SK-N-SH (cell line): ENCODE results near the gene TTC7B. TPM values are rescaled to one million over a fixed set of nuclear protein-coding genes. Genes with fewer than 3 reads are reported as not detected.

Experiments
- CTCF ChIA-PET: fragments of 300-600, 350-600 bp; formaldehyde crosslinking; extraction: SDS; loops from one replicate; lab custom pipeline; 2021; lab: Yijun Ruan, JAX
- POLR2A ChIA-PET: fragments of 350-600 bp; sonication (Branson Sonifier 250); formaldehyde crosslinking; extraction: SDS; loops from one replicate; lab custom pipeline; 2020; ENCODE audit warnings: antibody characterized with exemption, inconsistent platforms; lab: Yijun Ruan, JAX
- DNase-seq: peaks from one replicate; pipeline ENCODE4 v3.0.0; 2012
- H2AFZ ChIP-seq: fragments of 200-600 bp; sonication (generic); 2 replicates; pipeline ENCODE4 v1.8.1; 2016; ENCODE audit warnings: antibody characterized with exemption, mild to moderate bottlenecking, low read depth
- H3F3A ChIP-seq: fragments of 200-600 bp; sonication (generic); replicated peaks from 2 replicates; pipeline ENCODE3; 2016; ENCODE audit warnings: antibody characterized with exemption, mild to moderate bottlenecking; ENCODE audit not compliant: insufficient read depth
- H3K27ac ChIP-seq, 2 experiments: fragments of 200-500 bp in 1 of 2; fragments of 200-600 bp in 1 of 2; sonication (Bioruptor generic) in 1 of 2; sonication (generic), shearing (Covaris generic) in 1 of 2; 2 replicates each; pipeline versions ENCODE4 v1.5.1 to v1.6.1; 2014 to 2016; ENCODE audit warnings: low read depth in 2 of 2, inconsistent platforms in 1 of 2, low read length in 1 of 2, mild to moderate bottlenecking in 1 of 2, mixed read lengths in 1 of 2
- H3K27me3 ChIP-seq: fragments of 200-600 bp; sonication (generic), shearing (Covaris generic); 2 replicates; pipeline ENCODE4 v1.6.1; 2016; ENCODE audit warnings: mixed run types; ENCODE audit not compliant: insufficient read depth
- H3K36me3 ChIP-seq, 2 experiments: fragments of 200-500 bp in 1 of 2; fragments of 200-600 bp in 1 of 2; sonication (Bioruptor generic) in 1 of 2; sonication (generic) in 1 of 2; replicated peaks in 1 of 2; 2 replicates each; pipeline versions ENCODE3 to v1.5.1; 2014 to 2016; ENCODE audit warnings: low read length in 1 of 2, mild to moderate bottlenecking in 1 of 2; ENCODE audit not compliant: insufficient read depth in 2 of 2, control insufficient read depth in 1 of 2
- H3K4me1 ChIP-seq, 2 experiments: fragments of 200-500 bp in 1 of 2; fragments of 200-600 bp in 1 of 2; sonication (Bioruptor generic) in 1 of 2; sonication (generic), shearing (Covaris generic) in 1 of 2; 2 replicates each; pipeline versions ENCODE4 v1.5.1 to v1.6.1; 2014 to 2016; ENCODE audit warnings: low read depth in 1 of 2, low read length in 1 of 2, mixed run types in 1 of 2; ENCODE audit not compliant: insufficient read depth in 2 of 2, control insufficient read depth in 1 of 2
- H3K4me2 ChIP-seq: fragments of 200-600 bp; sonication (generic), shearing (Covaris generic); 2 replicates; pipeline ENCODE4 v1.6.1; 2017; ENCODE audit warnings: mixed run types
- H3K4me3 ChIP-seq, 2 experiments: fragments of 200-500 bp in 1 of 2; fragments of 200-600 bp in 1 of 2; sonication (Bioruptor generic) in 1 of 2; sonication (generic), shearing (Covaris generic) in 1 of 2; 2 replicates each; pipeline versions ENCODE4 v1.5.1 to v1.8.1; 2014 to 2016; ENCODE audit warnings: low read depth in 2 of 2, inconsistent platforms in 1 of 2, low read length in 1 of 2, mild to moderate bottlenecking in 1 of 2, mixed read lengths in 1 of 2, moderate library complexity in 1 of 2
- H3K79me2 ChIP-seq: fragments of 200-600 bp; sonication (generic); 2 replicates; pipeline ENCODE4 v1.8.1; 2017; ENCODE audit warnings: mild to moderate bottlenecking; ENCODE audit not compliant: insufficient read depth
- H3K9ac ChIP-seq: fragments of 200-600 bp; sonication (generic); 2 replicates; pipeline ENCODE4 v1.6.1; 2017; ENCODE audit warnings: mixed run types
- H3K9me2 ChIP-seq: fragments of 200-600 bp; sonication (generic); 2 replicates; pipeline ENCODE4 v1.6.1; 2017; ENCODE audit warnings: mixed run types
- H3K9me3 ChIP-seq: fragments of 200-600 bp; sonication (generic); 2 replicates; pipeline ENCODE4 v1.6.1; 2017; ENCODE audit warnings: mixed run types, mild to moderate bottlenecking, moderate library complexity
- H4K20me1 ChIP-seq: fragments of 200-600 bp; sonication (generic); 2 replicates; pipeline ENCODE4 v1.6.1; 2017; ENCODE audit warnings: mild to moderate bottlenecking, mixed run types; ENCODE audit not compliant: insufficient read depth
- CHD2 ChIP-seq: fragments of 150-350 bp; IDR thresholded peaks from 2 replicates; pipeline ENCODE4 v1.6.1; 2018; ENCODE audit warnings: low read length; ENCODE audit not compliant: partially characterized antibody
- CTCF ChIP-seq: fragments of 200-600 bp; sonication (generic); IDR thresholded peaks from 2 replicates; pipeline ENCODE4 v1.6.1; 2017; ENCODE audit warnings: antibody characterized with exemption, mild to moderate bottlenecking, moderate library complexity
- FOXJ3 ChIP-seq: sonication (generic); formaldehyde crosslinking; IDR thresholded peaks from 2 replicates; pipeline ENCODE4 v1.5.1; 2020; ENCODE audit warnings: mild to moderate bottlenecking, missing genetic modification reagents
- IRF3 ChIP-seq: fragments of 150-350 bp; IDR thresholded peaks from 2 replicates; pipeline ENCODE4 v1.6.1; 2016; ENCODE audit warnings: mild to moderate bottlenecking, low read depth, low read length
- NFIC ChIP-seq: IDR thresholded peaks from 2 replicates; pipeline ENCODE4 v1.4.0; 2012; ENCODE audit warnings: borderline replicate concordance
- RCOR1 ChIP-seq: fragments of 150-350 bp; IDR thresholded peaks from 2 replicates; pipeline ENCODE4 v1.6.1; 2017; ENCODE audit warnings: antibody characterized with exemption, low read length
- RFX5 ChIP-seq: IDR thresholded peaks from 2 replicates; pipeline ENCODE4 v1.6.1; 2012; ENCODE audit warnings: mild to moderate bottlenecking, improper control_type of control experiment, low read length
- TAF1 ChIP-seq: IDR thresholded peaks from 2 replicates; pipeline ENCODE4 v1.6.1; 2012; ENCODE audit warnings: low read depth, mild to moderate bottlenecking, low read length, moderate library complexity, borderline replicate concordance
- TCF12 ChIP-seq: IDR thresholded peaks from 2 replicates; pipeline ENCODE4 v1.4.0; 2012
- USF1 ChIP-seq: IDR thresholded peaks from 2 replicates; pipeline ENCODE4 v1.4.0; 2012; ENCODE audit warnings: low read depth, borderline replicate concordance
- YY1 ChIP-seq: IDR thresholded peaks from 2 replicates; pipeline ENCODE4 v1.4.0; 2012; ENCODE audit warnings: low read depth, mild to moderate bottlenecking
- WGBS: methylation state at CpG from one replicate; pipeline ENCODE4 v1.1.6; 2017; ENCODE audit warnings: low lambda C conversion rate; 5-methylcytosine and 5-hydroxymethylcytosine counted together
- polyA plus RNA-seq, 3 experiments: library from polyadenylated mRNA; depleted of rRNA; stranded (reverse); fragments of >200 nt; gene quantifications; 2 replicates each; pipeline ENCODE4 v1.2.3, GENCODE V29; 2012

The TTC7B gene
- polyA plus RNA-seq, 1 of the 3 experiments (the other 2 are of a cell fraction) = 43.1 TPM

GRCh38 chr14:90555126-90556011 is 260.9 kb downstream of the TTC7B start:
- Histone ChIP-seq H3K9me2 (no peaks in the 10 kb centered on the region), H3K79me2 (no peaks in the 10 kb centered on the region), H3F3A (peaks cover 8% of the 10 kb centered on the region), H3K9me3 (no peaks in the 10 kb centered on the region), H4K20me1 (no peaks in the 10 kb centered on the region), H3K36me3 (no peaks in the 10 kb centered on the region), H3K27me3 (no peaks in the 10 kb centered on the region), H2AFZ (no peak overlapping the region), H3K4me2 (no peak overlapping the region), H3K27ac (no peak overlapping the region), H3K4me3 (no peak overlapping the region), H3K9ac (no peak overlapping the region), H3K4me1 (peaks cover 12 to 55% of the 10 kb centered on the region in 2 experiments; a peak in 3 of 4 replicates)
- DNase-seq = no peak
- ChIA-PET CTCF (interaction anchor here (0.9 to 1.9 kb wide), 2 partner anchors 156 to 203 kb away, joined by 3 to 4 read pairs; no protein-coding TSS in a partner anchor), POLR2A (interaction anchor here (1.9 kb wide), 1 partner anchor 9 kb away, joined by 5 read pairs; no protein-coding TSS in a partner anchor)
- TF ChIP-seq IRF3 (no peak), RFX5 (no peak), FOXJ3 (CRISPR knock-in tag) (no peak), CHD2 (no peak), TCF12 (no peak), USF1 (no peak)
- 87% methylated on average over 13 of the region's 21 CpGs for WGBS

DNA sequence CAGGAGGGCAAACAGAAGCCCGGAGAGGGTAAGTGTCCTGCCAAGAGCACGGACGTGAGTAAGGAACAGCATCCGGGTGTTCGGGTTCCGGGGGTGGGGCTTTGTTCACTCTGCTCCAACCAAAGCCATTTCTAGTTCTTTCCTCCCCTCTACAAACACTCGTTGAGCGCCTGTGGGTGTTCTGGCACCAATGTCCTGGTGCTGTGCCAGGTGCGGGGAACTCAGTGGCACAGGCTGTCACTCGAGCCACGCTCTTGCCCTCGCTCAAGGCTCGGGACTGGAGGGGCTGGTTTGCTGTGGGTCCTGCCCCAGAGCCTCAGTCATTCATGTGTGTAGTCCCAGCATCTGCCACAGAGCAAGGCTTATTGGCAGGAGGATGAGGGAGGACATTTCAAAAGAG is 261.9 kb downstream of the TTC7B start:
- no peaks in the 10 kb centered on the region for H3K79me2 ChIP-seq
- no peak overlapping the region for H3K27ac ChIP-seq
- H3K9ac ChIP-seq = no peak overlapping the region
- no peak for DNase-seq
- peaks cover 12 to 64% of the 10 kb centered on the region in 2 experiments; a peak in 3 of 4 replicates for H3K4me1 ChIP-seq
- ChIA-PET POLR2A (no interaction called here), CTCF (interaction anchor here (1.9 kb wide), 1 partner anchor 155 kb away, joined by 4 read pairs; no protein-coding TSS in a partner anchor)
- no peak overlapping the region for H3K4me2 ChIP-seq
- no peak for TF ChIP-seq NFIC
- TF ChIP-seq RFX5 = no peak
- TF ChIP-seq YY1 = no peak
- TF ChIP-seq CHD2 = no peak
- no peak for TF ChIP-seq CTCF
- TF ChIP-seq RCOR1 = no peak
- TF ChIP-seq TAF1 = no peak
- peaks cover 8% of the 10 kb centered on the region for H3F3A ChIP-seq
- no peak overlapping the region for H2AFZ ChIP-seq
- 89% methylated on average over 11 of the region's 13 CpGs for WGBS
- H3K36me3 ChIP-seq = no peaks in the 10 kb centered on the region
- H3K9me3 ChIP-seq = no peaks in the 10 kb centered on the region
- H3K9me2 ChIP-seq = no peaks in the 10 kb centered on the region
- H4K20me1 ChIP-seq = no peaks in the 10 kb centered on the region
- no peaks in the 10 kb centered on the region for H3K27me3 ChIP-seq
- no peak overlapping the region for H3K4me3 ChIP-seq
